ENCODE measurements around the gene COG2.

COG2 gene

DNA sequence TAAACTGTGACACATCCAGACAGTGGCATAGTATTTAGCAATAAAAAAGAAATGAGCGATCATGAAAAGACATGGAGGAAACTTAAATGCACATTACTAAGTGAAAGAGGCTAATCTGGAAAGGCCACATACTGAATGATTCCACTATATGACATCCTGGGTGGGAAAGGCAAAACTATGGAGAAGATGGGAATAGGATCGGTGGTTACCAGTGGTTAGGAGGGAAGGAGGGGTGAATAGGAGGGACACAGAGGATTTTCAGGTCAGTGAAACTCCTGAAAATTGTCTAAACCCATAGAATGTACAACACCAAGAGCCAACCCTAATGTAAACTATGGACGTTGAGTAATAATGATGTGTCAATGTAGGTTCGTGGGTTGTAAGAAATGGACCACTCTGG is 57.9 kb downstream of the COG2 start:
- DNase-seq (ENCODE audit: low read depth in 2 of 2), result no peak

DNA sequence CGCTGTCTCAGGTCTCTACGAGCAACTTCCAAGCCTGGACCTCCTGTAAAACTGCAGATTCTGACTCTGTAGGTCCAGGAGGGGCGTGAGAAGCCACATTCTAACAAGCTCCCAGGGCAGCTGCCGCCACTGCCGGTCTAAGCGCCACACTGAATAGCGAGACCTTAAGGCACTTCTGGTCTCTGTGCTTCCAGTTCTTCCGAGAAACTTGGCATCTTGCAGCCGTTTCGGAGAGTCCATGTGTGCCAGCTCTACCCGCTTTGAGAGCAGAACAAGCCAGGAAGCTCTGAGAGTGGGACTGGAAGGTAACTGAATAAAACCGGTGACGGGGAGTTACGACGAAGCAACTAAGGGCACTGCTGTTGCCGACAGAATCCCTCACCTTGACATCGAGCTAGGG is 59.2 kb downstream of the COG2 start:
- DNase-seq (ENCODE audit: low read depth in 2 of 2), result no peak

DNA sequence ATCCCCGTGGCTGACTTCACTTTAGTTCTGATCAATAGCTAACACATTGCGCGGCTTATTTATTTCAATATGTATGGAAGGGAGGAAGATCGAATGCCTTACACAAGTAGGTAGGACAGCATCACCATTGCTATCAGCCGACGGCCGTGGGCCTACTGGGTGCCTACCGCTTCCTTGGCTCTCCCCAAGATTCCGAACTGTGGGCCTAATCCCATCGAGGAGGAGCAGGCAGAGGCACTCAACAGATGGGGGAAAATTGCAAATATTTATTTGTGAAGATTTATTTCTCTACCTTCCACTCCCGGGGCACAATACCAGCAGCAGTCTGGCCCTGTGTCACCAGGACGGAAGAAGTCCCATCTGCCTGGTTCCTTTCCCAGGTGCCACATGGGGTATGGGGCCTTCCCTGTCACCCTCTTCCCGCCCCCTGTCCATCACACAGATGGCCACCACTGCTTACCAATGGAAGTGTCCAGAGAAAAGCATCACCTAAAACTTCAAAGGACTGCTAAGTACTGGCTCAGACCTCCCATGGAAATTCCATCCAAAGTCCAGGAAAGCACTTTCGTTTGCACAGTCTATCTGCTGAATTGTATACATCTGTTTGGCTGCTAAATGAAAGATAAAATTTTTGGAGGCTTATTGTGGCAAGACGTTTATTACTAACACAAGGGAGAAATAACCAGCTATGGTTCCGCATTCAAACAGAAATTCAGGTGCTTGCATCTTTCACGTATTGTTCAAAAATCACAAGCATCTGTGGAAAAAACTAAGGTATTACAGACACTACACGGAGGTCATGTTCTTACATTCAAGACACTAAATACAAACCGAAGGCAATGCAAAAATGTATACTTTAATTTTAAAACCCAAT is 59.9 kb downstream of the COG2 start:
- DNase-seq (ENCODE audit: low read depth in 2 of 2), result no peak

DNA sequence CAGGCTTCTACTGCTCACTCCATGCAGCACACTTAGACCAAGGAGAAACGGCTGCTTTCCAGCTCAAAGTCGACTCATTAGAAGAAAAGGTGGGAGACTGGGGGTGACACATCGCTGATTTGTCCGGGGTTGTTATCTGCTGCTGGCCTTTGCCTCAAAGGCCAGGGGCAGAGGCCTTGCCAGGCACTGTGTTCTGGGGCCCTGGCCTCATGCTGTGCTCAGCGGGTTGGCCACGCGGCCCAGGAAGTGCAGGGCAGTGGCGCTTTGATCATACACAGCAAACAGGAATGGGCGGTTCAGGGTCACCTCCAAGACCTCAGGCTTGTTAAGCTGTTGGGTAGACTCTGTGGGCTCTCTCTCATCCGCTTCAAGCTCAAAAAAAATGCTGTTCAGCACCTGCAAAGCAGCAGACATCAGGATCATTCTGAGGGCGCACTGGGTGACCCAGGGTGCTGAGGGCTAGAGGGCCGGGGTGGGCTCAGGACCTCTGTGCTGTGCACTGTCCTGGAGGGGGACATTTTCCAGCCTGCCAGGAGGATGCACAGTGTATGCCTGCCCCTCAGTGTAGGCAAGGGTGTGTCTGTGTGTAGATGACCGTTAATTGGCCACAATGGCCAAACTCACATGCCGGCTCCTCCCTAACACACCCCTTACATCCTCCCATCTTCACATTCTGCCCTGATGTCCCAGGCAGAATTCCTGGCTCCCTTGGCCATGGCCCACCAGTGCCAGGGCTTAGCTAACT is 60.8 kb downstream of the COG2 start:
- DNase-seq (ENCODE audit: low read depth in 2 of 2), result no peak

GRCh38 chr1:230703679-230704385 is 61.6 kb downstream of the COG2 start:
- DNase-seq (ENCODE audit: low read depth in 2 of 2), result no peak

DNA sequence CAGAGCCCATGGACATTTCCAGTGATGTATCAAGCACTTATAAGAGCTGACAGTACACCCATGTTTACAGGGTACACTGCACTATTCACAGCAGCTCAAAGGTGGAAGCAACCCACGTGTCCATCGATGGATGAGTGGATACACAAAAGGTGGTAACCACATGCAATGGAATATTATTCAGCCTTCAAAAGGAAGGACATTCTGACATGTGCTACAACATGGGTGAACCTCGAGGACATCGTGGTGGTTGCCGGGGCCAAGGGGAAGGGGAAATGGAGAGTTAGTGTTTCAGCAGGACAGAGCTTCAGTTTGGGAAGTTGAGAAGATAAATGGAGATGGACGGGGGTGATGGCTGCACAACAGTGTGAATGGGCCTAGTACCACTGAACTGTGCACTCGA is 62.5 kb downstream of the COG2 start:
- DNase-seq (ENCODE audit: low read depth in 2 of 2), result no peak

GRCh38 chr1:230705289-230706019 is 63.2 kb downstream of the COG2 start:
- no peak for DNase-seq (ENCODE audit: low read depth in 2 of 2)

DNA sequence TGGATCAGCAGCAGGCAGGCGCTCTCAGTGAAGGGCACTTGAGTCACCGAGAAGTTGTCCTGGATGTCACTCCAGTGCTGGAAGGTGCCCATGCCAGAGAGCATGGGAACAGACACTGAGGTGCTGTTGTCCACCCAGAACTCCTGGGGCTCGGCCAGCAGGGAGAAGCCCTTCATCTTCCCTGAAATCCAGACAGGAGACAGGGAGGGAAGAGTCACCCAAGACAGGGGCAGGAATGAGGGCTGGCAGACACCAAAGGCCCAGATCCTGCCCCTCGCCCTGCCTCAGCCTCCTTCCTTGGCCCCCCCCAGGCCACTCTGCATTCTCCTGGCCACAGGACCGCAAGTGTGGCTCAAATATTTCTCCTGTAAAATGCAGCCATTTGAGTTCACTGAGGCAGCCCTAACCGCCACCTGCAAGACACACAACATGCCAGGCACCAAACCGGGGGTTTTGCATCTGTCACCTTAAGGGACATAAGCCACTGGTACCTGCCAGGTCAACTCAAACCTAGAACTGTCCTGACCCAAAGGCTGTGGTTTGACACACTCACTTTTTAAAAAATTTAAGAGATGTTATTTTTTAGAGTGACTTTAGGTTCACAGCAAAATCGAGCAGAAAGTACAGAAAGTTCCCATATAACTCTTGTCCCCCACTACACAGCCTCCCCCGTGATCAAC is 63.9 kb downstream of the COG2 start:
- no peak for DNase-seq (ENCODE audit: low read depth in 2 of 2)

- DNase-seq (ENCODE audit: low read depth in 2 of 2), result no peak
Observed at GRCh38 chr1:230706887-230707731, 64.8 kb downstream of the COG2 start.

DNA sequence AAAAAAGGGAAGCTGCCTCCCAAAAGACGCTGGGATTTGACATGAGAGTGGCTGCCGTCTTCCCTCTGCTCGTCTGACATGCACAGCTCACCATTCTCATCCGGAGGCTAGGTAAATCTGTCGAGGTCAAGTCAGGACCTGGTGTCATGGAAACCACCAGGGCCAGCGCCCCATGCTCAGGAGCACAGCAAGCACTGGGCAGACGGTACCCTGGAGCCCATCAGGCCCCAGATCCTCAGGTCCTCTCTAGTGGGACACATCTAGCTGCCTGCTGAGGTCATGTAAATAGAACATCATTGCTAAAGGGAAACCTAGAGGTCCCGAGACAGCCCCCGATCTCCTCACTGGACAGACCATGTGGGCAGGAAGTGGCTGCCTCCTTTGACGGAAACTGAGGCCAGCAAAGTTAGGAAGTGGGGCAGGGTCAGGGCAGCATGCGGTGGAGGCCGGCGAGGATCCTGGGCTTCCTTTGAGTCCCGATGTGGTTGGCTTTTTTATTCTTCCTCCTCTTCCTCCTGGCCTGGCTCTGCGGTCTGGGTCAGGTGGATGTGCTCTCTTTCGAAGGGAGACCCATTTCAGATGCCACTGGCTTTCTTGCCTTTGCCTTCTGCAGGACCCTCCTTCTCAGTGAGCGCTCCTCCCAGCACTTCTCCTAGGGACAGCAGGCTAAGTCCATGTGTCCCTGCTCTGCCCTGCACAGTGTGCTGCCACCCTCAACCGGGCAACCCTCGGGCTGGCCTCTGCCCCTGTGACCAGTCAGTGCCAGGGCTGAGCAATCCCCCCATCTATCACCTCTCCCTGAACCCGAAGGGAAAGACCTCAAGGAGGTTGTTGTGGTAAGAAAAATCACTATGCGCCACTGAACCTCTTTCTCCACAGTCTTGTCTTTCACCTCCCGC is 65.7 kb downstream of the COG2 start:
- DNase-seq (ENCODE audit: low read depth in 2 of 2), result no peak

- no peak for DNase-seq (ENCODE audit: low read depth in 2 of 2)
Observed at GRCh38 chr1:230708631-230709580, 66.6 kb downstream of the COG2 start.

- no peak for DNase-seq (ENCODE audit: low read depth in 2 of 2)
Observed at GRCh38 chr1:230709619-230710542, 67.6 kb downstream of the COG2 start.

DNA sequence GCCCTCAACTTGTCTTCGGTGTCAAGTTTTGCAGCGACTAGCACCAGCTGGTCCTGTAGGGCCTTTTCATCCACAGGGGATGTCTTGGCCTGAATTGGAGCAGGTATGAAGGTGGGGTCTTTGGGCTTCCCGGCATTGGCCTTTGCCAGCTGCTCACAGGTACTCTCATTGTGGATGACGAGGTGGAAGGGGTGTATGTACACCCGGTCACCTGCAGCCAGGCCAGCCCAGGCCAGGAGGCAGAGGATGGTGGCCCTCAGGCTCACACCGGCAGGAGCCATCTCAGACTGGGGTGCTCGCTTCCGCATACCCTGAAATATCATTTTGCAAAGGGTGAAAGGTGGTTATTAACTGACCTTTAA is 68.2 kb downstream of the COG2 start:
- no peak for DNase-seq (ENCODE audit: low read depth in 2 of 2)

- no peak for DNase-seq (ENCODE audit: low read depth in 2 of 2)
Observed at GRCh38 chr1:230711245-230711644, 69.0 kb downstream of the COG2 start.

GRCh38 chr1:230712470-230712942 is 70.2 kb downstream of the COG2 start:
- no peak for DNase-seq (ENCODE audit: low read depth in 2 of 2)

GRCh38 chr1:230713138-230713537 is 70.9 kb downstream of the COG2 start:
- no peak for DNase-seq (ENCODE audit: low read depth in 2 of 2)

GRCh38 chr1:230713547-230713914 is 71.2 kb downstream of the COG2 start:
- no peak for DNase-seq (ENCODE audit: low read depth in 2 of 2)

Measured in stimulated activated CD8-positive, alpha-beta memory T cell treated with anti-CD3 and anti-CD28 coated beads, Interleukin-7, amount 100 ng/mL, for 4 hours (primary cell).